Activated naive CD4-positive, alpha-beta T cell treated with anti-CD3 and anti-CD28 coated beads for 36 hours (primary cell): Measurements from ENCODE around the gene GRID1. TPM values are rescaled to one million over a fixed set of nuclear protein-coding genes. Genes with fewer than 3 reads are reported as not detected.

Experiments used
- CTCF ChIA-PET: fragments of 350-600 bp; sonication (Branson Sonifier 250); formaldehyde crosslinking; loops from one replicate; lab custom pipeline; 2021; ENCODE audit warnings: antibody characterized with exemption; lab: Charles Lee
- DNase-seq: peaks from one replicate; pipeline ENCODE4 v3.0.0-alpha.2; 2020
- H3K27ac Mint-ChIP-seq: one replicate; pipeline ENCODE4 v1.8.0; 2021; ENCODE audit warnings: mild to moderate bottlenecking, mixed read lengths
- H3K27me3 Mint-ChIP-seq: one replicate; pipeline ENCODE4 v1.8.0; 2021; ENCODE audit warnings: low read depth, mixed read lengths
- H3K36me3 Mint-ChIP-seq: one replicate; pipeline ENCODE4 v1.8.0; 2021; ENCODE audit warnings: low read depth, mixed read lengths
- H3K4me1 Mint-ChIP-seq: one replicate; pipeline ENCODE4 v1.8.0; 2021; ENCODE audit warnings: low read depth, mixed read lengths
- H3K4me3 Mint-ChIP-seq: one replicate; pipeline ENCODE4 v1.8.0; 2021; ENCODE audit warnings: mild to moderate bottlenecking, moderate library complexity, mixed read lengths
- H3K9me3 Mint-ChIP-seq: one replicate; pipeline ENCODE4 v1.8.0; 2021; ENCODE audit warnings: mixed read lengths
- intact Hi-C: fragments of 100-400 bp; cut with micrococcal nuclease; formaldehyde crosslinking; loops from one replicate; pipeline ENCODE4 v1.15.1; 2023
- total RNA-seq, 2 experiments: library from RNA; stranded (reverse); gene quantifications; one replicate each; pipeline ENCODE4 v1.2.3, GENCODE V29; 2021

GRID1 gene
- total RNA-seq, 2 experiments from 2014 or later, result not detected

GRCh38 chr10:86357676-86358075, 8.9 kb downstream of the GRID1 start:
- intact Hi-C loops, result no loop called here
- DNase-seq, result no peak
- Mint-ChIP-seq H3K36me3 (no peaks in the 10 kb centered on the region), H3K27ac (no peak overlapping the region), H3K4me3 (no peak overlapping the region), H3K27me3 (peaks cover 12% of the 10 kb centered on the region), H3K9me3 (no peaks in the 10 kb centered on the region), H3K4me1 (no peaks in the 10 kb centered on the region)
- CTCF ChIA-PET, result no interaction called here

- DNase-seq, result no peak
- Mint-ChIP-seq H3K4me1 (no peaks in the 10 kb centered on the region), H3K4me3 (no peak overlapping the region), H3K27ac (no peak overlapping the region), H3K9me3 (no peaks in the 10 kb centered on the region), H3K36me3 (no peaks in the 10 kb centered on the region), H3K27me3 (peaks cover 7% of the 10 kb centered on the region)
- CTCF ChIA-PET, result no interaction called here
- intact Hi-C loops, result no loop called here
Measured at GRCh38 chr10:86357041-86357440, 9.6 kb downstream of the GRID1 start.

DNA sequence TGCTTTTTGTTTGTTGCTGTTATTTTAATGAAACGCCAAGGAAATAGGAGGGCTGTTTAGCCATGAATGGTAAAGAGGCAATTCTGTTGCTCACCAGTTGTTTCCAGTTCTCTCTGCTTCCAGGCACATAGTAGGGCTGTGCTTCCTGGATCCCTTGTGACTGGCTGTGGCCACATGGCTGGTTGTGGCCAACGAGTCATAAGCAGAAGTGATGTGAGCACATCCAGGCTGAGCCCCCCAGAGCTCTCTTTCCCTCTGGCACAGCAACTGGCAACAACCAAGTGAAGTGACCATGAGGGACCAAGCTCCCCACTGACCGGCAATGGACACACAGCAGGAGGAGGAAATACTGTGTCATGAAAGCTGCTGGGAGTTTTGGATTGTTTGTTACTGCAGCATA, 10.3 kb downstream of the GRID1 start:
- DNase-seq, result no peak
- H3K9me3 Mint-ChIP-seq, result no peaks in the 10 kb centered on the region
- H3K27me3 Mint-ChIP-seq, result peaks cover 5% of the 10 kb centered on the region
- no peak overlapping the region for H3K4me3 Mint-ChIP-seq
- H3K27ac Mint-ChIP-seq, result no peak overlapping the region
- no peaks in the 10 kb centered on the region for H3K4me1 Mint-ChIP-seq
- H3K36me3 Mint-ChIP-seq, result no peaks in the 10 kb centered on the region
- CTCF ChIA-PET, result interaction anchor here (0.6 kb wide), 1 partner anchor 29 kb away, joined by 3 read pairs; no protein-coding TSS in a partner anchor
- intact Hi-C loops, result no loop called here

GRCh38 chr10:86355571-86356038, 11.0 kb downstream of the GRID1 start:
- no peaks in the 10 kb centered on the region for H3K27me3 Mint-ChIP-seq
- H3K9me3 Mint-ChIP-seq, result no peaks in the 10 kb centered on the region
- H3K4me1 Mint-ChIP-seq, result no peaks in the 10 kb centered on the region
- DNase-seq, result no peak
- CTCF ChIA-PET, result interaction anchor here (0.6 kb wide), 1 partner anchor 30 kb away, joined by 3 read pairs; no protein-coding TSS in a partner anchor
- H3K36me3 Mint-ChIP-seq, result no peaks in the 10 kb centered on the region
- intact Hi-C loops, result no loop called here
- H3K4me3 Mint-ChIP-seq, result no peak overlapping the region
- H3K27ac Mint-ChIP-seq, result no peak overlapping the region

- no peaks in the 10 kb centered on the region for H3K4me1 Mint-ChIP-seq
- no peak overlapping the region for H3K4me3 Mint-ChIP-seq
- no peaks in the 10 kb centered on the region for H3K27me3 Mint-ChIP-seq
- H3K27ac Mint-ChIP-seq, result no peak overlapping the region
- CTCF ChIA-PET, result no interaction called here
- DNase-seq, result no peak
- intact Hi-C loops, result no loop called here
- H3K36me3 Mint-ChIP-seq, result no peaks in the 10 kb centered on the region
- H3K9me3 Mint-ChIP-seq, result no peaks in the 10 kb centered on the region
Measured at GRCh38 chr10:86354761-86355540, 11.6 kb downstream of the GRID1 start.

GRCh38 chr10:86353506-86354485, 12.8 kb downstream of the GRID1 start:
- Mint-ChIP-seq H3K4me1 (no peaks in the 10 kb centered on the region), H3K36me3 (no peaks in the 10 kb centered on the region), H3K27ac (no peak overlapping the region), H3K4me3 (no peak overlapping the region), H3K27me3 (peaks cover 3% of the 10 kb centered on the region), H3K9me3 (no peaks in the 10 kb centered on the region)
- intact Hi-C loops, result no loop called here
- no peak for DNase-seq
- CTCF ChIA-PET, result no interaction called here

DNA sequence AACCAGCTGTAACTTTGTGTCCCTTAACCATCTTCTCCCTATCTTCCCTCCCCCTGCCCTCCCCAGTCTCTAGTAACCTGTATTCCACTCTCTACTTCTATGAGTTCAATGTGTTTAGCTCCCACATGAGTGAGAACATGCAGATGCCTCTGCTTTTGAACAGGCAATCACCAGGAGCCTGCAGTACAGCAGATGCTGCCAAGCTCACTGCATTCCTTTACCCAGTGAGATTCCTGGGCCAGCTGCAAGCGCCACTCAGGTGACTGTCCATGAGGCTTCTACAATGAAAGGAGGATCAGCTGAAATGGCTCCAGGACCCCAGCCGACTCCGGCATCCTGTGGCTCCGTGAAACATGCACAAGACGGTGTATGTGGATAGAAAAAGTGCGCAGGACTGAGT, 15.7 kb downstream of the GRID1 start:
- no peaks in the 10 kb centered on the region for H3K36me3 Mint-ChIP-seq
- no peak for DNase-seq
- no peaks in the 10 kb centered on the region for H3K9me3 Mint-ChIP-seq
- H3K27ac Mint-ChIP-seq, result no peak overlapping the region
- H3K4me1 Mint-ChIP-seq, result no peaks in the 10 kb centered on the region
- CTCF ChIA-PET, result no interaction called here
- H3K4me3 Mint-ChIP-seq, result no peak overlapping the region
- peaks cover 3% of the 10 kb centered on the region for H3K27me3 Mint-ChIP-seq
- intact Hi-C loops, result no loop called here

GRCh38 chr10:86349940-86350630, 16.5 kb downstream of the GRID1 start:
- H3K4me3 Mint-ChIP-seq, result no peak overlapping the region
- H3K36me3 Mint-ChIP-seq, result no peaks in the 10 kb centered on the region
- no peak overlapping the region for H3K27ac Mint-ChIP-seq
- intact Hi-C loops, result no loop called here
- no peaks in the 10 kb centered on the region for H3K9me3 Mint-ChIP-seq
- DNase-seq, result no peak
- CTCF ChIA-PET, result no interaction called here
- H3K4me1 Mint-ChIP-seq, result no peaks in the 10 kb centered on the region
- peaks cover 3% of the 10 kb centered on the region for H3K27me3 Mint-ChIP-seq

GRCh38 chr10:86349474-86349873, 17.1 kb downstream of the GRID1 start:
- CTCF ChIA-PET, result interaction anchor here (0.5 to 0.6 kb wide), 2 partner anchors 415 to 764 kb away, joined by 3 read pairs; no protein-coding TSS in a partner anchor
- DNase-seq, result no peak
- no peaks in the 10 kb centered on the region for H3K9me3 Mint-ChIP-seq
- H3K27ac Mint-ChIP-seq, result no peak overlapping the region
- peaks cover 3% of the 10 kb centered on the region for H3K27me3 Mint-ChIP-seq
- H3K4me1 Mint-ChIP-seq, result no peaks in the 10 kb centered on the region
- no peak overlapping the region for H3K4me3 Mint-ChIP-seq
- intact Hi-C loops, result no loop called here
- H3K36me3 Mint-ChIP-seq, result no peaks in the 10 kb centered on the region

GRCh38 chr10:86348321-86349210, 18.0 kb downstream of the GRID1 start:
- Mint-ChIP-seq H3K4me3 (no peak overlapping the region), H3K9me3 (no peaks in the 10 kb centered on the region), H3K27me3 (peaks cover 3% of the 10 kb centered on the region), H3K36me3 (no peaks in the 10 kb centered on the region), H3K4me1 (no peaks in the 10 kb centered on the region), H3K27ac (no peak overlapping the region)
- no peak for DNase-seq
- CTCF ChIA-PET, result interaction anchor here (0.5 to 0.6 kb wide), 2 partner anchors 414 to 763 kb away, joined by 3 read pairs; no protein-coding TSS in a partner anchor
- intact Hi-C loops, result no loop called here

DNA sequence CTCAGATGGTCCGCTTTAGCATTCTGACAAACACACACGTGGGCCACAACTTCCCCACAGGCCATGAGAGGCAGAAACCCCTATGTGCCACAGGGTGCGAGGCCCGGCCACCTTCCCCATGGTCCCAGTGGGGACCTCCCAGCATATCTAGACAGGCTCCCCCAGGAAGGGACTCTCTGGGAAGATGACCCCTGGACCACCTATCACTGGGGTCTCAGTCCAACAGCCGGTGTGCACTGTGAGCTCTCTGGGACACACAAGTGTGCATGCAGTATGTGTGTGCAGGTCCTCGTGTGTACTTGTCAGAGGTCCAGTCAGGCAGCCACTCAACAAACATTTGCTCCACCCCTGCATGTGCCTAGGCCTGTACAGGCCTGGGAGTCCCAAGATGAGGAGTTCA, 18.7 kb downstream of the GRID1 start:
- Mint-ChIP-seq H3K27ac (no peak overlapping the region), H3K27me3 (peaks cover 3% of the 10 kb centered on the region), H3K4me3 (no peak overlapping the region), H3K4me1 (no peaks in the 10 kb centered on the region), H3K36me3 (no peaks in the 10 kb centered on the region), H3K9me3 (no peaks in the 10 kb centered on the region)
- no peak for DNase-seq
- intact Hi-C loops, result no loop called here
- CTCF ChIA-PET, result no interaction called here
